PC-9 (cell line): Measurements from ENCODE around the gene FAM32A. TPM values are rescaled to one million over a fixed set of nuclear protein-coding genes. Genes with fewer than 3 reads are reported as not detected.

Source experiments
- BruUV-seq: library from RNA; stranded (reverse); fragments of 400-500 nt; replicated peaks from 2 replicates; lab custom pipeline; 2021; lab: Mats Ljungman, UMichigan
- CTCF ChIA-PET: fragments of 300-600 bp; sonication (Branson Sonifier 250); formaldehyde crosslinking; loops from one replicate; lab custom pipeline; 2022; ENCODE audit warnings: antibody characterized with exemption; lab: Charles Lee
- POLR2A ChIA-PET: fragments of 300-600 bp; sonication (Branson Sonifier 250); formaldehyde crosslinking; loops from one replicate; lab custom pipeline; 2022; ENCODE audit warnings: antibody characterized with exemption; ENCODE audit not compliant: unreplicated experiment; lab: Charles Lee
- DNase-seq, 2 experiments: peaks; one replicate each; pipeline versions ENCODE4 v3.0.0 to v3.0.0-alpha.2; 2015 to 2022; ENCODE audit warnings: mixed read lengths in 1 of 2
- H2AFZ ChIP-seq: fragments of 200-600 bp; sonication (generic); 2 replicates; pipeline ENCODE4 v1.8.1; 2017; ENCODE audit warnings: antibody characterized with exemption
- H3F3A ChIP-seq: fragments of 200-600 bp; sonication (generic); 2 replicates; pipeline ENCODE4 v1.8.1; 2017; ENCODE audit warnings: antibody characterized with exemption, mild to moderate bottlenecking, low read depth; ENCODE audit not compliant: insufficient read depth
- H3K27ac ChIP-seq: fragments of 200-600 bp; sonication (generic); 2 replicates; pipeline ENCODE4 v1.6.1; 2016; ENCODE audit warnings: mixed run types
- H3K27me3 ChIP-seq: fragments of 200-600 bp; sonication (generic); 2 replicates; pipeline ENCODE4 v1.6.1; 2016; ENCODE audit warnings: low read depth, mixed run types; ENCODE audit not compliant: insufficient read depth
- H3K36me3 ChIP-seq: fragments of 200-600 bp; sonication (generic); 2 replicates; pipeline ENCODE4 v1.6.1; 2016; ENCODE audit warnings: low read depth, mixed run types
- H3K4me1 ChIP-seq: fragments of 200-600 bp; sonication (generic); replicated peaks from 2 replicates; pipeline ENCODE4 v1.6.1; 2016; ENCODE audit warnings: mixed run types; ENCODE audit not compliant: insufficient read depth
- H3K4me2 ChIP-seq: fragments of 200-600 bp; sonication (generic); 2 replicates; pipeline ENCODE4 v1.6.1; 2017; ENCODE audit warnings: mixed run types
- H3K4me3 ChIP-seq: fragments of 200-600 bp; sonication (generic); 2 replicates; pipeline ENCODE4 v1.6.1; 2016; ENCODE audit warnings: mixed run types
- H3K79me2 ChIP-seq: fragments of 200-600 bp; sonication (generic); 2 replicates; pipeline ENCODE4 v1.6.1; 2017; ENCODE audit warnings: low read depth, mixed run types
- H3K9me2 ChIP-seq: fragments of 200-600 bp; sonication (generic); 2 replicates; pipeline ENCODE4 v1.8.1; 2017; ENCODE audit warnings: mild to moderate bottlenecking; ENCODE audit not compliant: insufficient read depth
- H3K9me3 ChIP-seq: fragments of 200-600 bp; sonication (generic); 2 replicates; pipeline ENCODE4 v1.8.1; 2016; ENCODE audit warnings: low read depth; ENCODE audit not compliant: insufficient read depth
- H4K20me1 ChIP-seq: fragments of 200-600 bp; sonication (generic); 2 replicates; pipeline ENCODE4 v1.8.1; 2017; ENCODE audit not compliant: insufficient read depth
- EZH2 ChIP-seq: fragments of 200-600 bp; sonication (generic); IDR thresholded peaks from 2 replicates; pipeline ENCODE4 v1.8.0; 2017; ENCODE audit warnings: antibody characterized with exemption, low read depth
- intact Hi-C: fragments of 100-400 bp; cut with micrococcal nuclease; formaldehyde crosslinking; loops from one replicate; pipeline ENCODE4 v1.10.0; 2022; ENCODE audit not compliant: unreplicated experiment
- total RNA-seq: library from RNA; stranded (reverse); gene quantifications from 2 replicates; pipeline ENCODE4 v1.2.3, GENCODE V29; 2021
- TF ChIP-seq, protein P1 (sequence below): fragments of 200-600 bp; sonication (generic); conservative IDR thresholded peaks from 2 replicates; pipeline ENCODE4 v1.6.1; 2017; ENCODE audit warnings: mixed run types, antibody characterized with exemption, mild to moderate bottlenecking, moderate library complexity

Gene FAM32A
- total RNA-seq, 1 experiment from 2014 or later: 66.5 TPM

DNA sequence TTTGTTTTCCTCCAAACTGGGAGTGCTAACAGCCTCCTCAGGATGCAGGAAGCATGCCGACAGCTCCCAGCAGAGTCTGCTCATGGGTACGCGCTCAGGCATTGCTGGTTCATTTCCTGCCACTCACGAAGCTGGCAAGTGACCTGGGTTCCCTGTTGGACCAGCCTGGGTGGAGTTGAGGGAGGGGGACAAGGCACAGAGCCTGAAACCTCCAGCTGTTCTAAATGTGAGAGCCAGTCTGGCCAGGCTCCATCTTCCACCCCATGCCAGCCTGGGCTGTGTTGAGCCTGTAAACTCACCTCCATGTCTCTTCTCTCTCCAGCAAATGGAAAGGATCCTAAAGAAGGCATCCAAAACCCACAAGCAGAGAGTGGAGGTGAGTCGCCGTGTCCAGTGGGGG lies 5.0 kb downstream of the FAM32A start:
- TF ChIP-seq EZH2: no peak
- TF ChIP-seq, protein P1, sequence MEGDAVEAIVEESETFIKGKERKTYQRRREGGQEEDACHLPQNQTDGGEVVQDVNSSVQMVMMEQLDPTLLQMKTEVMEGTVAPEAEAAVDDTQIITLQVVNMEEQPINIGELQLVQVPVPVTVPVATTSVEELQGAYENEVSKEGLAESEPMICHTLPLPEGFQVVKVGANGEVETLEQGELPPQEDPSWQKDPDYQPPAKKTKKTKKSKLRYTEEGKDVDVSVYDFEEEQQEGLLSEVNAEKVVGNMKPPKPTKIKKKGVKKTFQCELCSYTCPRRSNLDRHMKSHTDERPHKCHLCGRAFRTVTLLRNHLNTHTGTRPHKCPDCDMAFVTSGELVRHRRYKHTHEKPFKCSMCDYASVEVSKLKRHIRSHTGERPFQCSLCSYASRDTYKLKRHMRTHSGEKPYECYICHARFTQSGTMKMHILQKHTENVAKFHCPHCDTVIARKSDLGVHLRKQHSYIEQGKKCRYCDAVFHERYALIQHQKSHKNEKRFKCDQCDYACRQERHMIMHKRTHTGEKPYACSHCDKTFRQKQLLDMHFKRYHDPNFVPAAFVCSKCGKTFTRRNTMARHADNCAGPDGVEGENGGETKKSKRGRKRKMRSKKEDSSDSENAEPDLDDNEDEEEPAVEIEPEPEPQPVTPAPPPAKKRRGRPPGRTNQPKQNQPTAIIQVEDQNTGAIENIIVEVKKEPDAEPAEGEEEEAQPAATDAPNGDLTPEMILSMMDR: no peak

DNA sequence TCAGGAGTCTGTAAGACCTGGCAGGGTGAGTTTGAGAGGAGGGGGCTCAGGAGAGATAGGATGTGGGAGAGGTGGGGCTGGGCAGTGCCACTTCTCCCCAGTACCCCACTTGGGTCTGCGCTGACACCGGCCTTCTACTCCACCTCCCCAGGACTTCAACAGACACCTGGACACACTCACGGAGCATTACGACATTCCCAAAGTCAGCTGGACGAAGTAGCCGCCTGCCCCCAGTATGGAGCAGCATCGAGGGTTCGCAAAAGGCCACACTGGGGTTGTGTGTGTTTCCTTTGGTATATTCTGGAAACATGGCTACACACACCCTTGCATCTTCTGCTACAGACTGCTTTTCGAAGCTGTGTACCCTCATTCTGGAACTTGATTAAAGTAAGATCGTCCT lies 5.5 kb downstream of the FAM32A start:
- Histone ChIP-seq H3K27me3 (no peaks in the 10 kb centered on the region), H3K4me1 (peaks cover 7% of the 10 kb centered on the region; the same call in 1 of the 2 replicates), H4K20me1 (0 out of 2 replicates have a peak, but pooled peaks cover 4% of the 10 kb centered on the region), H3K9me2 (no peaks in the 10 kb centered on the region), H3F3A (peaks cover 25% of the 10 kb centered on the region), H3K9me3 (no peaks in the 10 kb centered on the region), H3K4me3 (no peak overlapping the region), H3K36me3 (peaks cover 28% of the 10 kb centered on the region), H3K27ac (no peak overlapping the region), H3K79me2 (peaks cover 29% of the 10 kb centered on the region), H2AFZ (no peak overlapping the region), H3K4me2 (no peak overlapping the region)
- BruUV-seq: no TSS peak
- intact Hi-C loops: no loop called here
- TF ChIP-seq, protein P1: no peak
- TF ChIP-seq EZH2: no peak
- ChIA-PET CTCF (no interaction called here), POLR2A (no interaction called here)
- DNase-seq: peak in 1 of 2 experiments; percentile 29

More for the DNA sequence above, 5.0 kb downstream of the FAM32A start:
- Histone ChIP-seq H4K20me1 (0 out of 2 replicates have a peak, but pooled peaks cover 4% of the 10 kb centered on the region), H2AFZ (no peak overlapping the region), H3K9me2 (no peaks in the 10 kb centered on the region), H3K36me3 (peaks cover 28% of the 10 kb centered on the region), H3K4me1 (peaks cover 7% of the 10 kb centered on the region; the same call in 1 of the 2 replicates), H3K79me2 (peaks cover 34% of the 10 kb centered on the region), H3K27me3 (no peaks in the 10 kb centered on the region), H3K4me2 (no peak overlapping the region), H3F3A (peaks cover 23% of the 10 kb centered on the region), H3K27ac (no peak overlapping the region), H3K9me3 (no peaks in the 10 kb centered on the region), H3K4me3 (no peak overlapping the region)
- no peak for DNase-seq
- no TSS peak for BruUV-seq
- ChIA-PET POLR2A (no interaction called here), CTCF (interaction anchor here (0.6 kb wide), 1 partner anchor 138 kb away, joined by 3 read pairs; no protein-coding TSS in a partner anchor)
- intact Hi-C loops: no loop called here

DNA sequence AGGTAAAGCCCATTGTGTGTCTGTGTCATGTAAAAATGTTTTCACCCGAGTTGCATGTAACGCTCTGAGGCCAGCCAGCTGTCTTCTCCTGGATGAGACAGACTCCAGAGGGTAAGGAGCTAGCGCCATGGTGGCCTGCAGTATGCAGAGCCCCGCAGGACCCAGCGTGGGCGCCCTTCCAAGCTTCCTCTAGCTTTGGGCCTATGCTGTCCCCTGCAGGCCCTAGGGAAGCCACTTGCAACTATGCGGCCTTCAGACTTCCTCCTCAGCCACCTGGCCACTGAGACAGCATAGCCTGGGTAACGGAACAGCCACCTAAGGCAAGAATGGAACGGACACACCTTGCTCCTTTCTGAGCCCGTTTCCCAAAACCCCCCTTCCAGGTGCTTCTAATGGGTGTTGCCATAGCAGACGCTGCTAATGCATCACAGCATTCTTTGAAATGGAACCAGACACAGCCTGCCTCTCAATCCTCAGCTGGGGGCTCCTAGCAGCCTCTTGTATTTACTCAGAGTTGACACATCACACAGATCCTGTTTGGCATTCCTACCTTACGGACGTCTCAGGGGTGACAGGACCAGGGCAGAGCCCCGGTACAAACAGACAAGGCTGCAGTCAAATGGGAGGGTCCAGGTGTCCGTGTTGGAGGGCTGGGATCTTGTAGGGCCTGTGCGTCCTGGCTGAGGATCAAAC lies 6.2 kb downstream of the FAM32A start:
- H3K4me3 ChIP-seq: no peak overlapping the region
- 0 out of 2 replicates have a peak, but pooled peaks cover 4% of the 10 kb centered on the region for H4K20me1 ChIP-seq
- H3K4me2 ChIP-seq: no peak overlapping the region
- intact Hi-C loops: no loop called here
- no peaks in the 10 kb centered on the region for H3K9me3 ChIP-seq
- no peak for TF ChIP-seq EZH2
- TF ChIP-seq, protein P1: no peak
- no TSS peak for BruUV-seq
- DNase-seq: peak in 1 of 2 experiments; percentile 34
- H3K36me3 ChIP-seq: peaks cover 28% of the 10 kb centered on the region
- H2AFZ ChIP-seq: no peak overlapping the region
- H3K27ac ChIP-seq: no peak overlapping the region
- POLR2A ChIA-PET: no interaction called here
- H3K79me2 ChIP-seq: peaks cover 23% of the 10 kb centered on the region
- CTCF ChIA-PET: no interaction called here
- H3F3A ChIP-seq: peaks cover 31% of the 10 kb centered on the region
- no peaks in the 10 kb centered on the region for H3K27me3 ChIP-seq
- peaks cover 9% of the 10 kb centered on the region for H3K4me1 ChIP-seq
- H3K9me2 ChIP-seq: no peaks in the 10 kb centered on the region
